ENCODE data around the gene NT5C3B.
A peak's percentile ranks its signal among the peaks of the same experiment; 100 is the strongest.
"Not testable (repeated sequence)": the region's sequence is repeated elsewhere in the genome, so short reads cannot be mapped to it uniquely, and the experiment has no call there.

Gene NT5C3B

GRCh38 chr17:41839448-41839847, 3.4 kb upstream of the NT5C3B start:
- DNase-seq (ENCODE audit: low read depth): not testable (repeated sequence)

- DNase-seq (ENCODE audit: low read depth): no peak
Measured at GRCh38 chr17:41837761-41838538, 1.9 kb upstream of the NT5C3B start, which contains the start of gene KLHL10. Gene KLHL10, plus strand, starts transcription at chr17:41837825. Its CDS starts 108 bp downstream, at chr17:41837933.

- no peak for DNase-seq (ENCODE audit: low read depth)
Measured at GRCh38 chr17:41836550-41837196, 641 bp upstream of the NT5C3B start.

GRCh38 chr17:41835214-41835799, 725 bp downstream of the NT5C3B start:
- no peak for DNase-seq (ENCODE audit: low read depth)

- DNase-seq (ENCODE audit: low read depth): not testable (repeated sequence)
Measured at GRCh38 chr17:41829961-41830360, 6.1 kb downstream of the NT5C3B start.

GRCh38 chr17:41825175-41825845, 10.7 kb downstream of the NT5C3B start:
- DNase-seq (ENCODE audit: low read depth): no peak

- no peak for DNase-seq (ENCODE audit: low read depth)
Measured at GRCh38 chr17:41824086-41824485, 11.9 kb downstream of the NT5C3B start.

- no peak for DNase-seq (ENCODE audit: low read depth)
Measured at GRCh38 chr17:41823580-41823979, 12.5 kb downstream of the NT5C3B start.

GRCh38 chr17:41823141-41823524, 12.9 kb downstream of the NT5C3B start:
- no peak for DNase-seq (ENCODE audit: low read depth)

- DNase-seq (ENCODE audit: low read depth): no peak
Measured at GRCh38 chr17:41822216-41823140, 13.6 kb downstream of the NT5C3B start.

- DNase-seq (ENCODE audit: low read depth): no peak
Measured at GRCh38 chr17:41821776-41822175, 14.3 kb downstream of the NT5C3B start.

- no peak for DNase-seq (ENCODE audit: low read depth)
Measured at GRCh38 chr17:41818024-41818423, 18.0 kb downstream of the NT5C3B start.

- no peak for DNase-seq (ENCODE audit: low read depth)
Measured at GRCh38 chr17:41816637-41817320, 19.3 kb downstream of the NT5C3B start.

GRCh38 chr17:41814195-41814594, 21.8 kb downstream of the NT5C3B start:
- DNase-seq (ENCODE audit: low read depth): no peak

GRCh38 chr17:41813699-41814124, 22.3 kb downstream of the NT5C3B start:
- DNase-seq (ENCODE audit: low read depth): no peak

- no peak for DNase-seq (ENCODE audit: low read depth)
Measured at GRCh38 chr17:41813152-41813680, 22.8 kb downstream of the NT5C3B start.

- no peak for DNase-seq (ENCODE audit: low read depth)
Measured at GRCh38 chr17:41812381-41813151, 23.5 kb downstream of the NT5C3B start, which contains the start of gene FKBP10. Gene FKBP10, plus strand, starts transcription at chr17:41813004. Its CDS starts 31 bp downstream, at chr17:41813035.

- DNase-seq (ENCODE audit: low read depth): peak; percentile 10
Measured at GRCh38 chr17:41811549-41812380, 24.3 kb downstream of the NT5C3B start, which contains the start of gene P3H4. Gene P3H4, minus strand, starts transcription at chr17:41811949. Its CDS starts 34 bp downstream, at chr17:41811915.
